Superior temporal gyrus (tissue), 1 donor: ENCODE data around the gene RAB37.

ENCODE experiments used
- DNase-seq: peaks from one replicate; pipeline ENCODE4 v3.0.0-alpha.2; 2016; ENCODE audit errors: extremely low spot score

The RAB37 gene

DNA sequence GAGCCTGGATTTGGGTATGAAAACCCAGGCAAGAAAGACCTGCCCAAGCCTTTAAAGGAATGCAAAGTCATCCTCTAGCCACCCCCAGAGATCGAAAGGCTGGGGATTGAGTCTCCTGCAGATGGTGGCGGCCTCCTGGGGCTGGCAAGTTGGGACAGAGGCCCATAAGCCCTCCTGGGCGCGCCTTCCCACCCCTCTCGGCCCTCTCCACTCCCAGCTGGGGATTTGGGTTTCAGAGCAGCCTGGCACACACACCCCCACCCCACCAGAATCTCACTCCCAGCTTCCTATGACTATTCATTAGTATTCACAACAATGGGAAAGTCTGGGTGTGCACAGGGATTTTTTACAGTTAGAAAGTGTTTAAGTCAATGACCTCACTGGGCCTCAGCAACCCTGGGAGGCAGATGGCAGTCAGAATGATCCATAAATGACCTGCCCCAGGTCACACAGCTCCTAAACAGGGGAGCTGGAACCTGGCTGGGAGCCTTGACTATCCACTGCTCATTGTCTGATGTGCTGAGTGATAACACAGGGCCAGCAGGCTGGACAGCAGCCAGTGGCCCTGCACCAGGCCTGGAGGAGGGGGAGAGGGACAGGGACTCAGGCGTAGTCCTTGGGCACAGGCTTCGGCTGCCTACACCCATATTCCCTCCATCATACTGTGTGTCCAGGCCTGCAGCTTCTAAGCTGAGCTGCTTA lies 23.5 kb downstream of the RAB37 start:
- DNase-seq, result peak; percentile 74

DNA sequence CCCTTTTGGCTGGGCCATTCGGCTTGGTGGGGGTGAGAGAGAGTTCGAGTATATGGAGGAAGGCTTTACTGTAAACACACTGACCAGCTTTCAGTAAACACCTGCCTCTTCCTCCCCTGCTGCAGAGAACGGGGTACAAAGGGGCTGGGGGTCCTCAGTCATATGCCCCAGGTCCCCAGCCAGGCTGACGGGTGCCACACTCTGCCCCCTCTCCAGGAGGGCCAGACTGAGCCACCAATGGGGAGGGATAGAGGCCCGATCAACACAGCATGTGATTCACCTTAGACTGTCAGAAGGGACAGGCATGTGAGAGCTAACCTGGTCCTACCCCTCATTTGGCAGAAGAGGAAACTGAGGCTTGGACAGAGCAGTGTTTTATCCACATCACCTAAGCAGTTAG lies 24.4 kb downstream of the RAB37 start:
- no peak for DNase-seq

- no peak for DNase-seq
Measured at GRCh38 chr17:74761931-74762330, 24.9 kb downstream of the RAB37 start.

GRCh38 chr17:74763565-74764387 lies 26.7 kb downstream of the RAB37 start:
- no peak for DNase-seq

DNA sequence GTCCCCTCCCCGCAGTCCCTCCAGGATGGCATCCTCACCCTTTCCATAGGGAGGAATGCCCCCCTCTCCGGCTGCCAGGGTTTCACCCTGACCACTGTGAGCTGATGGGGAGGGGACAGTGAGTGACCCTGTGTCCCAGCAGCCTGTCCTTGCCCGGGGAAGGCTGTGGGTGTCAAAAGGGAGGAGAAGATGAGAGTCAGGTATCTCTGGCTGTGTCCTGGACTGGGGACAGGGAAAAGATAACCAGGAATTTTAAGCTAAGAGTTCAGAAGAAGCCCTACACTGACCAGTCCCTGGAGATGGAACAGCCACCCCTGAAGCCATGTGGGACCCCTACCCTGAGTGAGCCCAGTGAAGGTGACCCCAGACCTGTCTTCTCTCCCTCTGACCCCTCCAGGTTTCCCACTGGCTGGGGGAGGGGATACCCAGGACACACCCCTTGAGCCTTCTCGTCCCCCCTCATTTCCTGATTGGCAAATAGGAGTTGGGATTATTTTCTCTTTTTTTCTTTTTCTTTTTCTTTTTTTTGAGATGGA lies 27.8 kb downstream of the RAB37 start:
- no peak for DNase-seq

DNA sequence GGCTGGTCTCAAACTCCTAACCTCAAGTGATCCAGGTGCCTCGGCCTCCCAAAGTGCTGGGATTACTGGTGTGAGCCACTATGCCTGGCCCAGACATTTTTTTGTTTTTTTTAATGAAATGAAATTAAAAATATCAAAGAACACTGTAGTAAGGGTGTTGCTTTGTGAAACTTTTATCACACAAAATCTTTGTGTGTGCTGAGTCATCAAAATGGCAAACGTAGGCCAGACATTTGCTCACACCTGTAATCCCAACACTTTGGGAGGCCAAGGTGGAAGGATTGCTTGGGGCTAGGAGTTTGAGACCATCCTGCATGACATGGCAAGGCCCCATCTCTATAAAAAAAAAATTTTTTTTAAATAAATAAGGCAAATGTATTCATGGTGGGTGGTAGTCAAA lies 29.4 kb downstream of the RAB37 start:
- DNase-seq, result no peak

DNA sequence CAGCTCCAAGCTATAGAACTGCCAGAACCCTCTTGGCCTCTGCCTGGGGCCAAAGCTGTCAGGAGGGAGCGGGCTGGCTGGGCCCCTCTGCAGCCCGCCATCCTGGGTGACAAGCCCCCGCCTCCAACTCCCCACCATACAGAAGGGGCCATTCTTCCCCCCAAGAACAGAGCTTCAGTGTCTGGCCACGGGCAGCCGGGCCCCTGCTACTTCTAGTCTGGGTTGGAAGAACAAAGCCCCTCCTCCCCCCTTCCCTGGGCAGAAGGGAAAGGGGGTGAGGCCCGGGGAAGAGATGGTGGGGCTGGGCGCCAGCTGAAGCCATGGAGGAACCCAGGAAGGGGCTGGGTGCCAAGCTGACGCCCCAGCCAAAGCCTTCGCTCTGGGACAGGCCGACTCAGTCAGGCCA lies 30.1 kb downstream of the RAB37 start:
- peak; percentile 90 for DNase-seq

- DNase-seq, result no peak
Measured at GRCh38 chr17:74768069-74768762, 31.2 kb downstream of the RAB37 start.

DNA sequence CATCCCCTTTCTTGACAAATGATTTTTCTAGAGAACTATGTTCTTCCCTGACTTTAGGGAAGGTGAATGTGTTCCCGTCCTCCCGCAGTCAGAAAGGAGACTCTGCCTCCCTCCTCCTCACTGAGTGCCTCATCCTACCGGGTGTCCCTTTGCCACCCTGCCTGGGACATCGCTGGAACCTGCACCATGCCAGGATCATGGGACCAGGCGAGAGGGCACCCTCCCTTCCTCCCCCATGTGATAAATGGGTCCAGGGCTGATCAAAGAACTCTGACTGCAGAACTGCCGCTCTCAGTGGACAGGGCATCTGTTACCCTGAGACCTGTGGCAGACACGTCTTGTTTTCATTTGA lies 31.7 kb downstream of the RAB37 start:
- no peak for DNase-seq

DNA sequence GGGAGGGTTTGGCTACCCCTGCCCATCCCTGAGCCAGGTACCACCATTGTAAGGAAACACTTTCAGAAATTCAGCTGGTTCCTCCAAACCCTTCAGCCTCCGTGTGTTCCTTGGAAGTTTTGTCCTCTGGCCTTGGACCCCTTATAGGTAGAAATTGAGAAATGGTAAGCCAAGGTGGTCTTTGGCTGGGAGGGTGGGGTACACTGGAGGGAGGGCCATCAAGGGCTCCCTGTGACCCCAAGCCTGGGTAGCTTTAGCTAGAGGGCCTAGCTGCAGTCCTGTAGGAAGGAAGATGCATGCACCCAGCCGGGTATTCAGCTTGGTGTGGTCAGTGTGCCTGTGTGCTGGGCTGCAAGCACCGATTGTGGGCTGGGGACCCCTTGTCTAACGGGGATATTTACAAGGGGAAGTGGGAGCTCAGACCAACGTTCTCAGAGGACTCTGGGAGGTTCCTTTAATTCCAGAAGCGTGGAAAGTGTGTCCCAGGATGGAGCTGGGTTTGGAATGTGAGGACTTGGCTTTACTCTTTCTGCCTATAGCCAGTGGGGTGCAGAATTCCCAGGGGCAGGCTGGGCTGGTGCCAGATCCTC lies 32.3 kb downstream of the RAB37 start:
- DNase-seq, result no peak

- DNase-seq, result no peak
Measured at GRCh38 chr17:74769856-74770497, 32.9 kb downstream of the RAB37 start.

DNA sequence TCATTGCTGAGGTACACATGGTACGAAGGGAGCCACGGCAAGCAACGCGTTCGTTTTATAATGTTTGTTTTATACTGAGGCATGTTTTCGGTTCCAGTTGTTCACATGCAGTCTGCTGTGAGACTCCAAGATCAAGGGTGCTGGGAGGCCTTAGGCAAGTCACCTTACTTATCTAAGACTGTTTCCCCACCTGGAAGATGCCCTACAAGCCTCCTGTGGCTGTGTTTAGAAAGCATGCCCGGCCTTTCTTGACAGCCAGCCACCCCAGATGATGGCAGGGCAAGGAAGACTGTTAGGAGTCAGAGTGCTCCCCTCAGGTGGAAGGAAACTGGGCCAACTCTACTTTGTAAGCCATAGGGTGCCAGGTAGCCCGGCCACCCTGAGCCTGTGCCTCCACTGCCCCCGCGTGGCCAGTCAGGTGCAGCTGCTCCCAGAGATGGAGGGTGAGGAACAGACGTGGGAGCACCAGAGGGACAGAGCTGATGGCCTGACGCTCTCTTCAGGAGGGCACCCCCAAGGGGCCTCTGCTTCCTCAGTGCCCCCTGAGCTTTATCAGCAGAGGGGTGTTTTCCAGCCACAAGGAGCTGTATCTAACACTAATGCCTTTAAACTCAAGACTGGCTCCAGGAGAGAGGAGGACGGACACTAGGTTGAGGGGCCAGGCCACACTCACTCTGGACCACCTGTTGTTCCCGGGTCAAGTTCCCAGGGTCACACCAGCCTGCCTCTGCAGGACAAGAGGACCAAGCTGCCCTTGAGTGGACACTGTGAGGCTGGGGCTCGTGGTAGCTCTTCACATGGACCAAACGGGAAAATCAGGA lies 33.7 kb downstream of the RAB37 start:
- peak; percentile 73 for DNase-seq

DNA sequence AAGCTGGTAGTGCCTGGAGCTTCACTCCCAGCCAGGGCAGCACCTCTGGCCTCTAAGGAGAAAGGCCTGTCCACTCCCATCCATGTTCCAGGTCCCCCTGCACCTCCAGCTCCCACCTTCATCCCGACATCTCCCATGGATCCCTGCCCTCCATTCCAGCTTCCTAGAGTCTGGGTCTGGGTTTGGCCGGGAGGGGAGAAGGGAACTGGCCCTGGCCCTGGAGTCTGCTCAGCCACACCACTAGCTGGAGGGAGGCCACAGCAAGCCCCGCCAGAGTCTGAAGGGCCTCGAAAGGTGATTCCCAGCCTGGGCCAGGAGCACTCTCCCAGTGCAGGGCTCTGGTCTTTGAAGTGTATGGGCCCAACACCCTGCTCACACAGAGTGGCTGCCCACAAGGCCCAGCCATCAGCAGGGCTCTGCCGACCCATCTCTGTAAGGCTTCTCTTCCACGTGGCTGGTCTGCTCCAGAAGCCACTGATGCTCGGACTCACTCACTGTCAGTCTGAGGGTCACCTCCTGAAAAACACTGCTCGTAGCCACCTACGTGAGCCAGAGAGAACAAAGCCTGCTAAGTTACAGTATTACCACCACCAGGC lies 34.4 kb downstream of the RAB37 start:
- no peak for DNase-seq

- no peak for DNase-seq
Measured at GRCh38 chr17:74772053-74772452, 35.0 kb downstream of the RAB37 start.

- no peak for DNase-seq
Measured at GRCh38 chr17:74773414-74773813, 36.4 kb downstream of the RAB37 start.

DNA sequence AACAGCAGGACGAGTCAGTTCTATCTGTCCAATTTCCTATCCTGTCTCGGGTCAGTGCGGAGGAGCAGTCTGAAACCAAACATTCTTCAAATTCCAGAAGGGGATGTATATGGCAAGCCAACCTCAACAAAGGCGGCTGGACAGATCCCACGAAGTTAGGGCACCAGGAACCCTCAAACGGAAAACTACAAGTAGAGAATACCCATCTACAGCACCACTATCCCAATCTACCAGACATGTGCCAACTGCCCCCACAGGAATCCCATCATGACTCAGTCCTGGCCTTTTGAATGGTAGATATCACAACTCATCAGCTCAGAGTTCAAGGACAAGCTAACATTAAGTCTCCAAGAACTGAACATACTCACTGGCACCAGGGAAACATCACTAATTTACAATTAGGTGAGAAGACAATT lies 36.8 kb downstream of the RAB37 start:
- DNase-seq, result no peak

DNA sequence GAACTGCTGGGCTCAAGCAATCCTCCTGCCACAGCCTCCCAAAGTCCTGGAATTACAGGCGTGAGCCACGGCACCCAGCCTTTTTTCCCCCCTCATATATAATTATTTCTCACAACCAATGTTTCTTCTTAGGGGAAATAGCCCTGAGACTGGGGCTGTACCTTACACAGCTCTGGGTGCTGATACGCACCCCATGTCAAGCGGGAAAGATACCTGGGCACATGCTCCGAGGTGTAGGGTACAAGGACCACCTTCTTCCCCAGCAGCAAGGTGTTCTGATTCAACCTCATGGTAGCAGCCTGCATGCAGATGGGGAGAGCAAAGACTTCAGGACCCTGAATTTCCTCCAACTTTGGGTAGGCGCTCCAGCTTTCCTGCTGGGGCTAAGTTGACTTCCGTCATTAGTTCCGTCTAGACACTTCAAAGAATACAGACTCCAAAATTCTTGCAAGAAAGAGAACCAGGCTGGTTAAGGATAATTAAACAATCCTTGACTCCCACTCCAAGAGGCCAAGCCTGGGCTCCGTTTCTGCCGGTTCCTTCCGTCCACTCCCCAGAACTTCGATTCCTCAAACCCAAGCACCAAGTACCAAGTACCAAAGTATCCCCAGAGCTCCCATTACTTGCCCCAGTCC lies 38.5 kb downstream of the RAB37 start:
- no peak for DNase-seq

DNA sequence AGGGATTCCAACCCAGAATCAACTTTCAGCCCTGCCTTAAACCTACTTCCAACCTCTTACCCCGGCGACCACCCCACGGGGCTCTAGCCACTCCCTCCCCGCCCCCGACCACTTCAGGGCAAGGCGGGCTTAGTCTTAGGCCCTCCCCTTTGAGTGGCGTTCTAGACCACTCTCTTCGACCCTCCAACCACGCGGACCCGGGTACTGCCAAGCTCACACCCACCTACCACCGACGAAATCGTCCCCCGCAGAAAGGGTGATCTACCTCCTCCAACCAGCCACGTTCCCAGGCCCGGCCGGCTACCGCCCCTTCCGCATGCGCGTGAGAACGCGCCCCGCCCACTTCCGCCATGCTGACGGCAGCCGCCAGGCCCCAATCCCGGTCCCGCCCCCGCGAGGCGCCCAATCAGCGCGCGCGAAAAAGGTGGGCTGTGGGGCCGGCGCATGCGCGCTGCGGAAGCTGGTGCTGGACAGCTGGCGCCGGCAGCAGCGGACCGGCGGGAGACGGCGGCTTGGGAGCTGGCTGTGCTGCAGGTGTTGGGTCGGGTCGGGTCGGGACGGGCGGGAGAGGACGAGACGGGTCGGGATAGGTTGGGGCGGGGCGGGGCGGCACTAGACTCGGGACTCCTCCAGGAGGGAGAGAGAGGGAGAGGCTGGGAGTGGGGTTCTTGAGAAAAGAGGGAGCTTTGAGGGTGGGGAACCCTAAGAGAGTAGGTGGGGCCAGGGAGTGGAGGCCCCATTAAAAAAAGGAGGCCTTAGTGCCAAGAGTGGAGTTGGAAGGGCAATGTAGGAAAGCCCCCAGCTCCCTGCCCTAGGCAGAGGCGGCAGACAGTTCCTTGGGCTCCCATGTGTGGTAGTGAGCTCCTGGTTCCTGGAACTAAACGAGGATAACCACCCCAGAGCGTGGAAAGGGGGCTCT lies 39.2 kb downstream of the RAB37 start, which contains the start of gene NAT9:
Gene NAT9 (minus strand): TSS at position 302 of the 919 bp plus-strand sequence. CDS start 647 bp downstream, outside the sequence.
- DNase-seq, result peak; percentile 92

GRCh38 chr17:74776990-74777389 lies 39.9 kb downstream of the RAB37 start:
- DNase-seq, result no peak
